Progenitor cell of endocrine pancreas (in vitro differentiated cells): ENCODE measurements around the gene CYP2D6. TPM values are rescaled to one million over a fixed set of nuclear protein-coding genes. Genes with fewer than 3 reads are reported as not detected.
"Not testable (repeated sequence)": the region's sequence is repeated elsewhere in the genome, so short reads cannot be mapped to it uniquely, and the experiment has no call there.

Experiments used
- DNase-seq: peaks from one replicate; pipeline ENCODE4 v3.0.0; 2021; ENCODE audit warnings: low spot score; ENCODE audit not compliant: unreplicated experiment
- H3K27ac Mint-ChIP-seq: 2 replicates; pipeline ENCODE4 v1.8.0; 2021; ENCODE audit warnings: mild to moderate bottlenecking, moderate library complexity, mixed read lengths
- H3K27me3 Mint-ChIP-seq: 2 replicates; pipeline ENCODE4 v1.8.0; 2021; ENCODE audit warnings: mixed read lengths
- H3K36me3 Mint-ChIP-seq: 2 replicates; pipeline ENCODE4 v1.8.0; 2022; ENCODE audit warnings: mixed read lengths; ENCODE audit not compliant: insufficient read depth
- H3K4me1 Mint-ChIP-seq: 2 replicates; pipeline ENCODE4 v1.8.0; 2021; ENCODE audit warnings: low read depth, mixed read lengths
- H3K4me3 Mint-ChIP-seq: 2 replicates; pipeline ENCODE4 v1.8.0; 2021; ENCODE audit warnings: low read depth, mild to moderate bottlenecking, moderate library complexity, mixed read lengths
- H3K9me3 Mint-ChIP-seq: 2 replicates; pipeline ENCODE4 v1.8.0; 2021; ENCODE audit warnings: low read depth, mixed read lengths
- CTCF ChIP-seq: fragments of 200-600 bp; sonication (generic); IDR thresholded peaks from one replicate; pipeline ENCODE4 v1.5.0; 2021; ENCODE audit warnings: antibody characterized with exemption, mild to moderate bottlenecking; ENCODE audit not compliant: unreplicated experiment
- total RNA-seq: library from RNA; stranded (reverse); gene quantifications from 2 replicates; pipeline ENCODE4 v1.2.1, GENCODE V29; 2021

The CYP2D6 gene
- total RNA-seq, 1 donor from 2014 or later = 8.0 TPM

DNA sequence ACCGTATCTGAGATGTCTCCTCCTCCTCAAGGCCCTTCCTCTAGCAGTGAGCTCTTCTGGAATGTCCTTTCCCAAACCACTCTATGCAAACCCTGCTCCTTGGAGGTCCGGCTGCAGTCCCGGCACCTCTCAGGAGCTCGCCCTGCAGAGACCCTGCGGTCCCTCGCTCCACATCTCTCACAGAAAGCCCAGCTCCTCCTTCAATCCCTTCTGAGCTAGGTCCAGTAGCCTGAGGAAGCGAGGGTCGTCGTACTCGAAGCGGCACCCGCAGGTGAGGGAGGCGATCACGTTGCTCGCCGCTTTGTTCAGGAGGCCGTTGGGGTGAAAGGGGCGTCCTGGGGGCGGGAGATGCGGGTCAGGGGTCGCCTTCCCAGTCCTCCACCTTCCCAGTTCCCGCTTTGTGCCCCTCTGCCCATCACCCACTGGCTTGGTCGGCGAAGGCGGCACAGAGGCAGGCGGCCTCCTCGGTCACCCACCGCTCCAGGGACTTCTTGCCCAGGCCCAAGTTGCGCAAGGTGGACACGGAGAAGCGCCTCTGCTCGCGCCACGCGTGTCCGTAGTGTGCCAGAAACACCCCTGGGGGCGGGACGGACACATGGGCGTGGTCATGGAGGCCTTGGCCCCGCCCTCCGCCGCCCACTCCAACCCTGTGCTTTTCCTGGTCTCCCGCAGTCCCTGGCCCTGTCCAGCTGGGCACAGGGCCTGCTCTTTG, 21.5 kb upstream of the CYP2D6 start:
- H3K36me3 Mint-ChIP-seq = peaks cover 13% of the 10 kb centered on the region
- H3K9me3 Mint-ChIP-seq = no peaks in the 10 kb centered on the region
- no peaks in the 10 kb centered on the region for H3K27me3 Mint-ChIP-seq
- no peak for TF ChIP-seq CTCF
- no peak overlapping the region for H3K4me3 Mint-ChIP-seq
- no peaks in the 10 kb centered on the region for H3K4me1 Mint-ChIP-seq
- no peak for DNase-seq
- no peak overlapping the region for H3K27ac Mint-ChIP-seq

- no peaks in the 10 kb centered on the region for H3K4me1 Mint-ChIP-seq
- H3K27me3 Mint-ChIP-seq = no peaks in the 10 kb centered on the region
- DNase-seq = no peak
- no peaks in the 10 kb centered on the region for H3K9me3 Mint-ChIP-seq
- H3K4me3 Mint-ChIP-seq = no peak overlapping the region
- peak overlapping the region; percentile 71 for H3K27ac Mint-ChIP-seq
- TF ChIP-seq CTCF = no peak
- peaks cover 13% of the 10 kb centered on the region for H3K36me3 Mint-ChIP-seq
Measured at GRCh38 chr22:42150727-42151590, 20.3 kb upstream of the CYP2D6 start.

- peaks cover 14% of the 10 kb centered on the region for H3K36me3 Mint-ChIP-seq
- H3K4me3 Mint-ChIP-seq, H3K27ac Mint-ChIP-seq, H3K9me3 Mint-ChIP-seq, H3K4me1 Mint-ChIP-seq, H3K27me3 Mint-ChIP-seq, DNase-seq: not testable (repeated sequence)
Measured at GRCh38 chr22:42149798-42150197, 19.2 kb upstream of the CYP2D6 start.

DNA sequence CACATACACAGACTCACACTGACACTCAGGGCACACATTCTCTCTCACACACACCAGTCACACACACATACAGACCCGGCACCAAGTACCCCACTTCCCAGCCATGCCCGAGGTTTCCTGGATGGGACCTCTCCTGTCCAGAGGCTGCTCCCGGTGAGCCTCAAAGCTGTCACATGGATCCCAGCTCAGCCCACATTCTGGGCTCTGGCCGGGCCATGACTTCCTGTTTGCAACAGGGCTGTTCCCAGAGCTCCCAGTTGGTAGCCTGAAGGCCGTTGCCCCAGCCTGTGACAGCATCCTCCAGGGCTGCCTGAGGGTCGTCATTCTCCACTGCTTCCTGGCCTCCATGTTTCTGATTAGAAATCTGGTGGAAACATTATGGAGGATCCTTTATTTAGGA, 14.6 kb upstream of the CYP2D6 start:
- Mint-ChIP-seq H3K27me3 (no peaks in the 10 kb centered on the region), H3K36me3 (peaks cover 12% of the 10 kb centered on the region), H3K27ac (no peak overlapping the region), H3K4me1 (no peaks in the 10 kb centered on the region), H3K9me3 (no peaks in the 10 kb centered on the region), H3K4me3 (no peak overlapping the region)
- no peak for TF ChIP-seq CTCF
- DNase-seq = no peak

DNA sequence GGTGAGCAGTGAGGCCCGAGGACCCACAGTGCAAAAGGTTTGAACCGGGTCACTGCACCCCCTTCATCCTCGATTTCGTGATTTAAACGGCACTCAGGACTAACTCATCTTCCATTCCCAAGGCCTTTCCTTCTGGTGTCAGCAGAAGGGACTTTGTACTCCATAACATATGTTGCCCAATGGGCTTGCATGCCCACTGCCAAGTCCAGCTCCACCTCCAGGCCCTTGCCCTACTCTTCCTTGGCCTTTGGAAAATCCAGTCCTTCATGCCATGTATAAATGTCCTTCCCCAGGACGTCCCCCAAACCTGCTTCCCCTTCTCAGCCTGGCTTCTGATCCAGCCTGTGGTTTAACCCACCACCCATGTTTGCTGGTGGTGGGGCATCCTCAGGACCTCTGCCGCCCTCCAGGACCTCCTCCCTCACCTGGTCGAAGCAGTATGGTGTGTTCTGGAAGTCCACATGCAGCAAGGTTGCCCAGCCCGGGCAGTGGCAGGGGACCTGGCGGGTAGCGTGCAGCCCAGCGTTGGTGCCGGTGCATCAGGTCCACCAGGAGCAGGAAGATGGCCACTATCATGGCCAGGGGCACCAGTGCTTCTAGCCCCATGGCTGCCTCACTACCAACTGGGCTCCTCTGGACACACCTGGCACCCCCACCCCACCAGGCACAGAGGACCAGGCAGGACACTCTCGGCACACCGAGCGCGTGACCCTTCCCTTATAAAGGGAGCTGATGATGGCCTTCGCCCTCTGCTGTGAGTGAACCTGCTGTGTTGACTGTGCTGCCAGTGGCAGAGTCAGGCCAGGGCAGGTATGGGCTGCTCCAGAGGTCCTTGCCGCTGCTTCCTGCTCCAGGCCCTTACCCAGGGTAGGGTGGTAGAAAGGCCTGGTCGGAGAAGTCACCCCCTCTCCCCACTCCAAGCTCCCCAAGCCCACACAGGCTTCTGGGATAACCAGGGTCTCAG, 13.5 kb upstream of the CYP2D6 start:
- not testable (repeated sequence) for H3K27me3 Mint-ChIP-seq, H3K4me1 Mint-ChIP-seq
- peaks cover 15% of the 10 kb centered on the region for H3K36me3 Mint-ChIP-seq

More for the DNA sequence above, 13.5 kb upstream of the CYP2D6 start:
- peak overlapping the region; percentile 80 for H3K27ac Mint-ChIP-seq
- not testable (repeated sequence) for H3K9me3 Mint-ChIP-seq, DNase-seq, H3K4me3 Mint-ChIP-seq
